Trophoblast cell (in vitro differentiated cells and primary cell): ENCODE measurements around the gene PMPCA.

Experiments used
- DNase-seq, 2 donors: peaks; one replicate each; pipeline ENCODE4 v3.0.0-alpha.2; 2016
- H2AFZ ChIP-seq: 2 replicates; pipeline ENCODE4 v1.6.1; 2013; ENCODE audit warnings: low read length, moderate library complexity, mild to moderate bottlenecking; ENCODE audit not compliant: insufficient read depth, poor library complexity
- H2AK5ac ChIP-seq: 2 replicates; pipeline ENCODE4 v1.6.1; 2013; ENCODE audit warnings: mild to moderate bottlenecking, low read length
- H2BK120ac ChIP-seq: 2 replicates; pipeline ENCODE4 v1.6.1; 2013; ENCODE audit warnings: low read length, mild to moderate bottlenecking, moderate library complexity; ENCODE audit not compliant: insufficient read depth, poor library complexity
- H2BK12ac ChIP-seq: 2 replicates; pipeline ENCODE4 v1.6.1; 2013; ENCODE audit warnings: mild to moderate bottlenecking, low read length, moderate library complexity
- H2BK5ac ChIP-seq: 2 replicates; pipeline ENCODE4 v1.6.1; 2013; ENCODE audit warnings: low read length, low read depth, moderate library complexity, mild to moderate bottlenecking; ENCODE audit not compliant: poor library complexity
- H3K14ac ChIP-seq: 2 replicates; pipeline ENCODE4 v1.6.1; 2013; ENCODE audit warnings: mild to moderate bottlenecking, low read length
- H3K18ac ChIP-seq: 2 replicates; pipeline ENCODE4 v1.6.1; 2013; ENCODE audit warnings: mild to moderate bottlenecking, low read length
- H3K23ac ChIP-seq: 2 replicates; pipeline ENCODE4 v1.6.1; 2013; ENCODE audit warnings: low read length
- H3K27ac ChIP-seq: 2 replicates; pipeline ENCODE4 v1.5.1; 2013; ENCODE audit warnings: low read depth, mild to moderate bottlenecking, inconsistent platforms, low read length, moderate library complexity
- H3K27me3 ChIP-seq: 2 replicates; pipeline ENCODE4 v1.6.1; 2013; ENCODE audit warnings: inconsistent platforms, mild to moderate bottlenecking, low read length, moderate library complexity; ENCODE audit not compliant: insufficient read depth
- H3K36me3 ChIP-seq, 2 experiments: 1 replicate in 1 of 2; 2 replicates in 1 of 2; pipeline ENCODE4 v1.6.1; 2013; ENCODE audit warnings: low read length in 2 of 2, mild to moderate bottlenecking in 2 of 2, moderate library complexity in 1 of 2; ENCODE audit not compliant: insufficient read depth in 2 of 2, control insufficient read depth in 1 of 2
- H3K4ac ChIP-seq: 2 replicates; pipeline ENCODE4 v1.6.1; 2013; ENCODE audit warnings: low read depth, mild to moderate bottlenecking, low read length, moderate library complexity
- H3K4me1 ChIP-seq, 2 experiments: 1 replicate in 1 of 2; 2 replicates in 1 of 2; pipeline ENCODE4 v1.6.1; 2013; ENCODE audit warnings: low read length in 2 of 2, mild to moderate bottlenecking in 2 of 2, moderate library complexity in 1 of 2; ENCODE audit not compliant: insufficient read depth in 2 of 2, control insufficient read depth in 1 of 2
- H3K4me2 ChIP-seq: 2 replicates; pipeline ENCODE4 v1.6.1; 2013; ENCODE audit warnings: inconsistent platforms, mild to moderate bottlenecking, low read length, moderate library complexity
- H3K4me3 ChIP-seq: 2 replicates; pipeline ENCODE4 v1.5.1; 2013; ENCODE audit warnings: mild to moderate bottlenecking, low read depth, low read length, inconsistent platforms
- H3K79me1 ChIP-seq: one replicate; pipeline ENCODE4 v1.6.1; 2013; ENCODE audit warnings: low read length
- H3K79me2 ChIP-seq: 2 replicates; pipeline ENCODE4 v1.6.1; 2013; ENCODE audit warnings: low read length, mild to moderate bottlenecking; ENCODE audit not compliant: control insufficient read depth, insufficient read depth, poor library complexity
- H3K9ac ChIP-seq: 2 replicates; pipeline ENCODE4 v1.6.1; 2013; ENCODE audit warnings: mild to moderate bottlenecking, low read length
- H3K9me3 ChIP-seq: 2 replicates; pipeline ENCODE4 v1.6.1; 2013; ENCODE audit warnings: low read depth, mild to moderate bottlenecking, control low read depth, inconsistent platforms, low read length; ENCODE audit not compliant: insufficient read depth
- H4K12ac ChIP-seq: 2 replicates; pipeline ENCODE4 v1.6.1; 2013; ENCODE audit warnings: low read depth, mild to moderate bottlenecking, low read length, moderate library complexity
- H4K8ac ChIP-seq: 2 replicates; pipeline ENCODE4 v1.6.1; 2013; ENCODE audit warnings: low read depth, mild to moderate bottlenecking, low read length, moderate library complexity
- H4K91ac ChIP-seq: one replicate; pipeline ENCODE4 v1.6.1; 2013; ENCODE audit warnings: low read depth, mild to moderate bottlenecking, low read length, moderate library complexity
- WGBS: extraction: QIAGEN DNeasy Blood & Tissue Kit; methylation state at CpG from one replicate; pipeline ENCODE4 v1.1.7; 2013; ENCODE audit warnings: missing lambda C conversion rate; ENCODE audit not compliant: insufficient read length, insufficient coverage; ENCODE audit errors: extremely low coverage; 5-methylcytosine and 5-hydroxymethylcytosine counted together

The PMPCA gene

GRCh38 chr9:136377341-136378169, 32.9 kb upstream of the PMPCA start:
- Histone ChIP-seq H3K18ac (no peak overlapping the region), H4K12ac (no peak overlapping the region), H3K4me3 (no peak overlapping the region), H3K36me3 (peaks cover 69 to 71% of the 10 kb centered on the region in 2 experiments), H4K91ac (no peak overlapping the region), H3K9ac (no peak overlapping the region), H2BK5ac (no peak overlapping the region), H3K23ac (no peak overlapping the region), H4K8ac (no peak overlapping the region), H3K79me1 (peaks cover 7% of the 10 kb centered on the region), H2AK5ac (no peak overlapping the region), H2BK120ac (no peak overlapping the region), H3K27me3 (no peaks in the 10 kb centered on the region), H3K14ac (no peak overlapping the region), H3K9me3 (no peaks in the 10 kb centered on the region), H2BK12ac (no peak overlapping the region), H3K79me2 (peaks cover 2% of the 10 kb centered on the region), H3K4me2 (no peak overlapping the region), H3K4me1 (peaks cover 15 to 28% of the 10 kb centered on the region in 2 experiments), H2AFZ (no peak overlapping the region), H3K4ac (no peak overlapping the region), H3K27ac (no peak overlapping the region)
- WGBS = no CpG with 5 or more reads among the region's 32 CpGs
- DNase-seq = no peak

GRCh38 chr9:136378170-136379002, 32.1 kb upstream of the PMPCA start:
- H3K27me3 ChIP-seq = no peaks in the 10 kb centered on the region
- H3K18ac ChIP-seq = no peak overlapping the region
- H4K8ac ChIP-seq = no peak overlapping the region
- DNase-seq = no peak
- no peak overlapping the region for H3K23ac ChIP-seq
- no peaks in the 10 kb centered on the region for H3K9me3 ChIP-seq
- H3K79me1 ChIP-seq = peaks cover under 1% of the 10 kb centered on the region
- peaks cover 8 to 21% of the 10 kb centered on the region in 2 experiments for H3K4me1 ChIP-seq
- WGBS = no CpG with 5 or more reads among the region's 28 CpGs
- H2BK120ac ChIP-seq = no peak overlapping the region
- no peak overlapping the region for H2AK5ac ChIP-seq
- H2BK5ac ChIP-seq = no peak overlapping the region
- H3K4me3 ChIP-seq = no peak overlapping the region
- H3K27ac ChIP-seq = no peak overlapping the region
- no peak overlapping the region for H2BK12ac ChIP-seq
- no peak overlapping the region for H2AFZ ChIP-seq
- no peak overlapping the region for H4K91ac ChIP-seq
- peaks cover 77 to 80% of the 10 kb centered on the region in 2 experiments for H3K36me3 ChIP-seq
- H3K79me2 ChIP-seq = no peaks in the 10 kb centered on the region
- no peak overlapping the region for H3K14ac ChIP-seq
- no peak overlapping the region for H3K9ac ChIP-seq
- no peak overlapping the region for H3K4ac ChIP-seq
- H3K4me2 ChIP-seq = no peak overlapping the region
- no peak overlapping the region for H4K12ac ChIP-seq

- H3K4me3 ChIP-seq = no peak overlapping the region
- no CpG with 5 or more reads among the region's 18 CpGs for WGBS
- H3K4me2 ChIP-seq = no peak overlapping the region
- H3K27ac ChIP-seq = no peak overlapping the region
- no peak overlapping the region for H2BK120ac ChIP-seq
- no peaks in the 10 kb centered on the region for H3K9me3 ChIP-seq
- no peak overlapping the region for H4K12ac ChIP-seq
- H3K4ac ChIP-seq = no peak overlapping the region
- no peaks in the 10 kb centered on the region for H3K79me1 ChIP-seq
- H2BK12ac ChIP-seq = no peak overlapping the region
- H3K14ac ChIP-seq = no peak overlapping the region
- H3K79me2 ChIP-seq = no peaks in the 10 kb centered on the region
- H3K9ac ChIP-seq = no peak overlapping the region
- H3K27me3 ChIP-seq = no peaks in the 10 kb centered on the region
- no peak overlapping the region for H2BK5ac ChIP-seq
- no peak overlapping the region for H3K23ac ChIP-seq
- H3K36me3 ChIP-seq = peaks cover 82 to 85% of the 10 kb centered on the region in 2 experiments
- H3K18ac ChIP-seq = no peak overlapping the region
- H2AK5ac ChIP-seq = no peak overlapping the region
- H3K4me1 ChIP-seq = peaks cover 2 to 15% of the 10 kb centered on the region in 2 experiments
- H4K91ac ChIP-seq = no peak overlapping the region
- no peak overlapping the region for H2AFZ ChIP-seq
- no peak overlapping the region for H4K8ac ChIP-seq
- no peak for DNase-seq
Observed at GRCh38 chr9:136379003-136379287, 31.5 kb upstream of the PMPCA start.

- Histone ChIP-seq H3K79me1 (no peaks in the 10 kb centered on the region), H3K9me3 (no peaks in the 10 kb centered on the region), H3K4me3 (no peak overlapping the region)
Observed at GRCh38 chr9:136379401-136379800, 31.1 kb upstream of the PMPCA start.

More at GRCh38 chr9:136379401-136379800, 31.1 kb upstream of the PMPCA start:
- no CpG with 5 or more reads among the region's 11 CpGs for WGBS
- H3K27ac ChIP-seq = no peak overlapping the region
- no peak overlapping the region for H3K18ac ChIP-seq
- H2BK12ac ChIP-seq = no peak overlapping the region
- no peak overlapping the region for H3K4ac ChIP-seq
- no peak overlapping the region for H4K12ac ChIP-seq
- H3K4me1 ChIP-seq = peaks cover 0 to 11% of the 10 kb centered on the region in 2 experiments
- no peak overlapping the region for H2AK5ac ChIP-seq
- H3K36me3 ChIP-seq = peaks cover 87 to 90% of the 10 kb centered on the region in 2 experiments
- no peaks in the 10 kb centered on the region for H3K27me3 ChIP-seq
- no peak overlapping the region for H3K4me2 ChIP-seq
- no peak overlapping the region for H3K9ac ChIP-seq
- no peak overlapping the region for H2AFZ ChIP-seq
- no peak overlapping the region for H4K91ac ChIP-seq
- no peak overlapping the region for H3K14ac ChIP-seq
- no peak overlapping the region for H4K8ac ChIP-seq
- H2BK5ac ChIP-seq = no peak overlapping the region
- H3K79me2 ChIP-seq = no peaks in the 10 kb centered on the region
- no peak overlapping the region for H3K23ac ChIP-seq
- DNase-seq = no peak
- no peak overlapping the region for H2BK120ac ChIP-seq
